GM23338 (cell line): ENCODE results near the gene RNF181.

Experiments
- EZH2 ChIP-seq: fragments of 200-600 bp; sonication (generic); IDR thresholded peaks from one replicate; pipeline ENCODE4 v1.8.0; 2017; ENCODE audit warnings: antibody characterized with exemption, mild to moderate bottlenecking, low read depth; ENCODE audit not compliant: unreplicated experiment
- EZH2phosphoT487 ChIP-seq: fragments of 200-600 bp; sonication (generic); IDR thresholded peaks from one replicate; pipeline ENCODE4 v1.8.1; 2018; ENCODE audit warnings: antibody characterized with exemption; ENCODE audit not compliant: unreplicated experiment
- JUNB ChIP-seq: IDR thresholded peaks from one replicate; pipeline ENCODE4 v1.6.1; 2016; ENCODE audit warnings: antibody characterized with exemption; ENCODE audit not compliant: unreplicated experiment
- STAT1 ChIP-seq: IDR thresholded peaks from one replicate; pipeline ENCODE4 v1.6.1; 2016; ENCODE audit warnings: antibody characterized with exemption; ENCODE audit not compliant: unreplicated experiment
- ZNF331 ChIP-seq: fragments of 250-450 bp; sonication (Bioruptor Pico); IDR thresholded peaks from 2 replicates; pipeline ENCODE4 v1.5.0; 2020; ENCODE audit warnings: low read depth, mild to moderate bottlenecking, moderate library complexity
- TF ChIP-seq, protein P1 (sequence below), 2 experiments: fragments of 200-600 bp in 1 of 2; sonication (generic) in 1 of 2; conservative IDR thresholded peaks; 2 replicates each; pipeline versions ENCODE4 v1.5.1 to v1.6.1; 2016 to 2017; ENCODE audit warnings: antibody characterized with exemption in 2 of 2, low read depth in 2 of 2, mild to moderate bottlenecking in 2 of 2, moderate library complexity in 1 of 2
- TF ChIP-seq, protein P2 (sequence below): IDR thresholded peaks from 2 replicates; pipeline ENCODE4 v1.6.1; 2016; ENCODE audit warnings: antibody characterized with exemption

- TF ChIP-seq, protein P1, sequence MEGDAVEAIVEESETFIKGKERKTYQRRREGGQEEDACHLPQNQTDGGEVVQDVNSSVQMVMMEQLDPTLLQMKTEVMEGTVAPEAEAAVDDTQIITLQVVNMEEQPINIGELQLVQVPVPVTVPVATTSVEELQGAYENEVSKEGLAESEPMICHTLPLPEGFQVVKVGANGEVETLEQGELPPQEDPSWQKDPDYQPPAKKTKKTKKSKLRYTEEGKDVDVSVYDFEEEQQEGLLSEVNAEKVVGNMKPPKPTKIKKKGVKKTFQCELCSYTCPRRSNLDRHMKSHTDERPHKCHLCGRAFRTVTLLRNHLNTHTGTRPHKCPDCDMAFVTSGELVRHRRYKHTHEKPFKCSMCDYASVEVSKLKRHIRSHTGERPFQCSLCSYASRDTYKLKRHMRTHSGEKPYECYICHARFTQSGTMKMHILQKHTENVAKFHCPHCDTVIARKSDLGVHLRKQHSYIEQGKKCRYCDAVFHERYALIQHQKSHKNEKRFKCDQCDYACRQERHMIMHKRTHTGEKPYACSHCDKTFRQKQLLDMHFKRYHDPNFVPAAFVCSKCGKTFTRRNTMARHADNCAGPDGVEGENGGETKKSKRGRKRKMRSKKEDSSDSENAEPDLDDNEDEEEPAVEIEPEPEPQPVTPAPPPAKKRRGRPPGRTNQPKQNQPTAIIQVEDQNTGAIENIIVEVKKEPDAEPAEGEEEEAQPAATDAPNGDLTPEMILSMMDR (conservative IDR thresholded peaks at IDR 0.05; ENCODE audit: low read depth in 2 of 2), result no peak
- TF ChIP-seq, protein P2, sequence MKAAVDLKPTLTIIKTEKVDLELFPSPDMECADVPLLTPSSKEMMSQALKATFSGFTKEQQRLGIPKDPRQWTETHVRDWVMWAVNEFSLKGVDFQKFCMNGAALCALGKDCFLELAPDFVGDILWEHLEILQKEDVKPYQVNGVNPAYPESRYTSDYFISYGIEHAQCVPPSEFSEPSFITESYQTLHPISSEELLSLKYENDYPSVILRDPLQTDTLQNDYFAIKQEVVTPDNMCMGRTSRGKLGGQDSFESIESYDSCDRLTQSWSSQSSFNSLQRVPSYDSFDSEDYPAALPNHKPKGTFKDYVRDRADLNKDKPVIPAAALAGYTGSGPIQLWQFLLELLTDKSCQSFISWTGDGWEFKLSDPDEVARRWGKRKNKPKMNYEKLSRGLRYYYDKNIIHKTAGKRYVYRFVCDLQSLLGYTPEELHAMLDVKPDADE, result no peak
- TF ChIP-seq EZH2 (no peak), EZH2phosphoT487 (no peak), STAT1 (no peak), ZNF331 (CRISPR knock-in tag) (no peak), JUNB (no peak)
Measured at GRCh38 chr2:85564144-85564563, 31.4 kb upstream of the RNF181 start.
